ENCODE data around the gene VARS1. TPM values are rescaled to one million over a fixed set of nuclear protein-coding genes. Genes with fewer than 3 reads are reported as not detected.
"Not testable (repeated sequence)": the region's sequence is repeated elsewhere in the genome, so short reads cannot be mapped to it uniquely, and the experiment has no call there.

Gene VARS1
- polyA plus RNA-seq, 3 donors = 60.0 to 71.2 (median 65.2) TPM

DNA sequence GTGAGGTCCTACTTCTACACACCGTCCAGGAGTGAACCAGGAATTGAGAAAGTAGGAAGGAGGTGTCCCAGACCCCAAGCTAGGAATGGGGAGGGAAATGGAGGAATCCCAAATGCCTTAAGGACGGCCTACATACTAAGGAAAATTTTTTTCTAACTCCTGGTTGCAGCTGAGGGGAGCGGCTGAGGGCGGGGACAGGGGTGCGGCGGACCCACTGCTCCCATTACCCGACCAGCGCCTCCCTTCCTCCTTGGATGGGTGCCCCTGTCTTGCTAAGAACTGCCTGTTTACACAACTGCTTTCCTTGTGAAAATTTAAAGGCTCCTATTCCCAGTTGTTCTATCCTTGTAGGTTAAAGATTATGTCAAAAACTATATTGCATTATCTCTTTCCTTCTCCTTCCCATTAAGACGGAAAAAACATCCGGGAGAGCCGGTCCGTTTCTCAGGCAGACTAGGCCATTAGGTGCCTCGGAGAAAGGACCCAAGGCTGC lies 31.3 kb upstream of the VARS1 start:
- no peak for DNase-seq

DNA sequence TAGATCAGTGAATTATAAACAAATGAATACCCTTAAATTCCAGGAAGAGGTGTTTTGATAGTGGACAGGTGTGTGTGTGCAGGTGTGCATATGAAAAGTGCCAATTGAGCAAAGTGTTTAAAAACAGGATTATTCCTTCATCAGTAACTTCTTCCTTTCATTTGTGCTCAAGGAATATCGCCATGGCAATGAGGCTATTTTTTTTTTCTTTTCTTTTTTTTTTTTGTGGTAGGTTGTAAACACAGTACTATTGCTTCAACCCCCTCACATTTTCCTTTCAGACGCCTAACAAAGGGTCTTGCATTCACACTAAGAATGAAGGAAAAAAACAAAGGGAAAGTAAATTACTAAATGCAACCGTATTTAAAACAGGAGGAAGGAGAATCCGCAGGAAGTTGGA lies 30.0 kb upstream of the VARS1 start:
- no peak for DNase-seq

- not testable (repeated sequence) for DNase-seq
These were observed 28.1 kb upstream of the VARS1 start for GRCh38 chr6:31823592-31824196.

DNA sequence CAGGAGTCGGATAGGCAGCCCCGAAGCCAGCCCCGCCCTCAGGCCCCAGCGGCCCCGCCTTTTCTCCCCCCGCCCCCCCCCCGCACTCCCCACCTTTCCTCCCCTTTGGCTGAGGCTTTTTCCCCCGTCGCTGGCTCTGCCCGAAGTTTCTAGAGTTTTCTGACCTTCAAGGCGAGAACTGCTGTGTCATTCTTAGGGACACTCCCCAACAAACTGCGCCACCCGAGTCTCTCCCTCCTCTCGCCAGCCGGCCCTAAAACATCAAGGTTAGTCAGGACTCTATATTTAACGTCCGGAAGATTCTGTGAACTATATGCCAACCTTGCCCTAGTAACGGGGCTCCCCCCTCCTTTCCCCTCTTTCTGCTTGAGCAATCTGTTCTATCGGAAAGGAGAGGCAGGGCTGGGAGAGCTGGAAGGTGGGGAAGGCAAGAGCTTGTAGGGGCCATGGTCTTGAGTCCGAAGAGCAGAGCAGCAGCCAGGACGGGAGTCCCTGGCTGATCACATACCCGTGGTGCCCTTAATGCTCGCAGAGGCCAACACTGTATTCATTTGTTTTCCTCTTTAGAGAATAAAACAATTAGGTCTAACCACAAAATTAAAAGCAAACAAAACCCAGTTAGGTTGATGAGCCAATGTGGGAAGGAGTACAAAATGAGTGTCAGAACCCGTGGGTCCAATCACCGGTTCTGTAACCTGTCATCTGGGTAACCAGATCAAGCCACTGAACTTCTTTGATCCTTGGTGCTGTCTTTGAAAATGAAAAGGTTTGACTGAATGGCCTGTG lies 26.7 kb upstream of the VARS1 start:
- DNase-seq = peak; percentile 71

DNA sequence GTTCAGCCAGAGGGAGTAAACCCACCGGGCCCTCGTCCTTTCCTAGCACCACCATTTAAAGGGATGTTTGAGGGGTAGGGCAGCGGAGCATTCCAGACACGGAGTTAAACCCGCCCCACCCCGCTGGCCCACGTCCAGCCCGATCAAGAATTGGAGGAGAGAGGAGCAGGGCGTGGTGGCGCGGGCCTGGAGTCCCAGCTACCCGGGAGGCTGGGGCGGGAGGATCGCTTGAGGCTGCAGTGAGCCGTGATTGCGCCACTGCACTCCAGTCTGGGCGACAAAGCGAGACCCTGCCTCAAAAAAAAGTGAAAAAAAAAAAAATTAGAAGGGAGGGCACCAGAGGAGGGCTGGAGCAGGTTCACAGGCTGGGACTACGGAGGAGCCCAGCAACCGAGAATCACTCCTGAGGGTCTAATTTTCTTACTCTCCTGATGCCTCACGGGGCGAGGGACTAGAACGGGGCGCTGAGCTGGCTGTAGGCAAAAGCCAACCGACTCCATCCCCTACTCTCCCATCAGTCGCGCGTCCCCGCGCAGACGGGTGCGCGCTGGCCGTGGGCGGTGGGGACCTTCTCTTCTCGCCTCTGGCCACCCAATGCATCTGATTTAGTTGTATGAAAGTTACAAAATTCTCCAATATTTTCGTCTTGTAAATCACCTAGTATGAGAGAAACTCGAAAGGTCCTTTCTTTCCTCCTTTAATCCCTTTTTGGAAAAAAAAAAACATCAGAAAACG lies 25.9 kb upstream of the VARS1 start:
- peak; percentile 59 for DNase-seq

- not testable (repeated sequence) for DNase-seq
These were observed 24.8 kb upstream of the VARS1 start for GRCh38 chr6:31820399-31820798.

GRCh38 chr6:31819871-31820299 lies 24.3 kb upstream of the VARS1 start:
- DNase-seq = no peak

DNA sequence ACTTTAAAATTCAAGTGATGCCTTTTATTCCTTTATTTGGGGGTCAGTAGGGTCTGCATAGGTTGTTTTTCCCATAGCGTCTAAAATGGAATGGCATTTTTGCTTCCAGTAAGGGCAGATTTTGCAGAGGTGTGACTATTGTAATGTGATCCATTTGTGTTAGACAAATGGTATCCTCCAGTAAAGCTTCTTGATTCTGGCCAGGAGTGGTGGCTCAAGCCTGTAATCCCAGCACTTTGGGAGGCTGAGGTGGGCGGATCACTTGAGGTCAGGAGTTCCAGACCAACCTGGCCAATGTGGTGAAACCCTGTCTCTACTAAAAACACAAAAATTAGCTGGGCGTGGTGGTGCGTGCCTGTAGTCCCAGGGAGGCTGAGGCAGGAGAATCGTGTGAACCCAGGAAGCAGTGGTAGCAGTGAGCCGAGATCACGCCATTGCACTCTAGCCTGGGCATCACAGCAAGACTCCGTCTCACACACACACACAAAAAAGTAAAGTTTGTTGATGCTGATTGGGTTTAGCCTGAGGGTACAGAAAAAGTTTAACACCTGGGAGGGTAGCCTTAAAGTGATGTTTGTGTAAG lies 22.5 kb upstream of the VARS1 start:
- not testable (repeated sequence) for DNase-seq

- not testable (repeated sequence) for DNase-seq
These were observed 21.8 kb upstream of the VARS1 start for GRCh38 chr6:31817133-31817928.

GRCh38 chr6:31815025-31815838 lies 19.7 kb upstream of the VARS1 start, which contains the start of the genes HSPA1A and HSPA1L:
HSPA1A (plus strand) TSS chr6:31815543; CDS start chr6:31815757, 214 bp downstream.
HSPA1L (minus strand) TSS chr6:31815283; CDS start chr6:31811972, 3,311 bp downstream.
- DNase-seq = peak; percentile 97

DNA sequence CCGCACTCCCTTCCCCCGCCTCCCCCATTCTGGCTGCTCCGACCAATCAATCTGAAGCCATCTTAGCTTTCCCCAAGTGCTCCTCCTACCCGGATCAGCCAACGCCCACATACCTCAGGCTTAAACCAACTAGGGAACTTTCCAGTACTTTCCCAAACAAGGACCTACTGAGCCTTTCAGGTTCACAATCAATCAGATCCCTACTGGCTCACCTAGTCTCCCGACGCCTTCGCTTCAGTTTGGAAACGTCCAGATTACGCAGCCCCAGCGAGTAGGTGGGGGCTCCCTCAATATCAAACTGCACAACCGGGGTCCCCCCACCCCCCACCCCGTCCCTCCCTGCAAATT lies 19.1 kb upstream of the VARS1 start:
- DNase-seq = peak; percentile 97

DNA sequence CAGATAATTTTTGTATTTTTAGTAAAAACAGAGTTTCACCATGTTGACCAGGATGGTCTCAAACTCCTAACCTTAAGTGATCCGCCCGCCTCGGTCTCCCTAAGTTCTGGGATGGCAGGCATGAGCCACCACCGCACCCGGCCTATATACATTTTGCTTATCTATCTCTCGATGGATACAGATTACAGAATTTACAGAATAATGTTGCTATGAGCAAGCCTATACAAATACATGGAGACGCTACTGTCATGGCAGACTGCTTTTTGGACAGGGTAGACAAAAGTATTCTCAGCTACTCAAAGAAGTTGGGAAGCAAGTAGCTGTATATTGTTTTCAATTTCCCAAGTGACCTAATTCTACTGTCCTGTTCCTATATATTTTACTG lies 17.9 kb upstream of the VARS1 start:
- no peak for DNase-seq

GRCh38 chr6:31811645-31812044 lies 16.1 kb upstream of the VARS1 start:
- no peak for DNase-seq

DNA sequence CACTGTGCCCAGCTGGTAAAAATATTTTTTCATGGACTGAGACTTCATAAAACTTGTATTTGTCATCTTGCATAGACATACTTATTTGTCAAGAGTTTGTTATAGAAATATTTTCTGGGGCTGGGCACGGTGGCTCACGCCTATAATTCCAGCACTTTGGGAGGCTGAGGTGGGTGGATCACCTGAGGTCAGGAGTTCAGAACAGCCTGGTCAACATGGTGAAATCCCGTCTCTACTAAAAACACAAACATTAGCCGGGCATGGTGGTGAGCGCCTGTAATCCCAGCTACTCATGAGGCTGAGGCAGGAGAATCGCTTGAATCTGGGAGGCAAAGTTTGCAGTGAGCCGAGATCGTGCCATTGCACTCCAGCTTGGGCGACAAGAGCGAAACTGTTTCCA lies 13.0 kb upstream of the VARS1 start:
- DNase-seq = not testable (repeated sequence)

- peak; percentile 98 for DNase-seq
These were observed 11.1 kb upstream of the VARS1 start, which contains the start of gene LSM2 for GRCh38 chr6:31806470-31807272. LSM2 (minus strand) TSS chr6:31806966; CDS start chr6:31806757, 209 bp downstream.

- no peak for DNase-seq
These were observed 10.5 kb upstream of the VARS1 start for GRCh38 chr6:31805939-31806469.

DNA sequence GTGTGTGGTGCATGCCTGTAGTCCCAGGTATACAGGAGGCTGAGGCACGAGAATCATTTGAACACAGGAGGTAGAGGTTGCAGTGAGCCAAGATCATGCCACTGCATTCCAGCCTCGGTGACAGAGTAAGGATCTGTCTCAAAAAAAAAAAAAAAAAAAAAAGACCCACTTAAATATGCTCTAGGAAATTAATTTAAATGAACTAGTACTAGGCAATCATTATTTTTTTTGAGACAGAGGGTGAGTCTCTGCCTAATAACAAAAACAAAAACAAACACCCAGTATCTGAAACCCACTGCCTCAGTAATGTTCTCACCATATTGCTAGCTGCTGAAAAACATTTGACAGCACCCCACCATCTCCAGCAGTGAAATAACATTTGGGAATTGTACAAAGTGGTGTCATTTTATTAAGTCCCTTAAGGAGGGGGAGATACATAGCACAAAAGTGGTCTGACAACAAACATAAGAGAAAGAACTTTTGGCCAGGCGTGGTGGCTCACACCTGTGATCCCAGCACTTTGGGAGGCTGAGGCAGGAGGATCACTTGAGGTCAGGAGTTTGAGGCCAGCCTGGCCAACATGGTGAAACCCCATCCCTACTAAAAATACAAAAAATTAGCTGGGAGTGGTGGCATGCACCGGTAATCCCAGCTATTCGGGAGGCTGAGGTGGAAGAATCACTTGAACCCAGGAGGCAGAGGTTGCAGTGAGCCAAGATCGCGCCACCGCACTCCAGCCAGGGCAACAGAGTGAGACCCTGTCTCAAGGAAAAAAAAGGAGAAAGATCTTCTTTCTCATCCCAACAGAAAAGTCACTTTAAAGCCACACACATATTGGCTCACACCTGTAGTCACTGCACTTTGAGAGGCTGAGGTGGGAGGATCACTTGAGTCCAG lies 5.7 kb upstream of the VARS1 start:
- not testable (repeated sequence) for DNase-seq

GRCh38 chr6:31799781-31800180 lies 4.2 kb upstream of the VARS1 start:
- DNase-seq = no peak

All from renal pelvis (tissue), 4 donors.